Uterus (tissue), 2 donors: ENCODE results near the gene FIZ1.

Experiments used
- POLR2A ChIP-seq, 2 donors: fragments of 450-650 bp; IDR thresholded peaks; one replicate each; pipeline ENCODE4 v1.6.1; 2016; ENCODE audit warnings: antibody characterized with exemption in 2 of 2, mild to moderate bottlenecking in 1 of 2, moderate library complexity in 1 of 2
- TF ChIP-seq, protein P1 (sequence below), 4 experiments: fragments of 200-600 bp in 2 of 4; fragments of 450-650 bp in 2 of 4; sonication (generic) in 2 of 4; IDR thresholded peaks; one replicate each; pipeline ENCODE4 v1.5.1; 2016 to 2019; ENCODE audit warnings: antibody characterized with exemption in 4 of 4, mild to moderate bottlenecking in 2 of 4, moderate library complexity in 1 of 4

DNA sequence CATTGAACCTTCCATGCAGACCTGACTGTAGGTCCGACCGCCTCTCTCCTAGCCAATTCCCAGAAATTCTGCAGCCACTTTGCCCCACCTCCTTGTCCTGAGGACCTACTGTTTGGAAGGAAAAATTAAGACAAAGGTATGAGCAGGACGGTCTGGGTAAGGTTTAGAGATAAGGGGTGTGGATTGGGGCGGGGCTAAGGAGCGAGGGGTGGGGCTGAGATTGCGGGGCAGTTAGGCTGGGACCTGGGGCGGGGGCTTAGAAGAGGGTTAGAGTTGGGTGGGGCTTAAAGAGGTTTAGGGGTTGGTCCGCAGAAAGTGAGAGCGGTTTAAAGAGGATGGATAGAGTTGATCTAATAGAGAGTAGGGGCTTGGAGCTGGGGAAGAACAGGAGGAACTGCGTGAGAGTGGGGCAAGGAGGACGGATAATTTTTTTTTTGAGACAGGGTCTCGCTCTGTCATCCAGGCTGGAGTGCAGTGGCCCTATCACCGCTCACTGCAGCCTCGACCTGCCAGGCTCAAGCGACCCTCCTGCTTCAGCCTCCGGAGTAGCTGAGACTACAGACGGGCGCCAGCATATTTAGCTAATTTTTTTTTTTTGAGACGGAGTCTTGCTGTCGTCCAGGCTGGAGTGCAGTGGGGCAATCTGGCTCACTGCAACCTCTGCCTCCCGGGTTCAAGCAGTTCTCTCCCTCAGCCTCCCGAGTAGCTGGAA is 4.4 kb upstream of the FIZ1 start:
- TF ChIP-seq, protein P1, sequence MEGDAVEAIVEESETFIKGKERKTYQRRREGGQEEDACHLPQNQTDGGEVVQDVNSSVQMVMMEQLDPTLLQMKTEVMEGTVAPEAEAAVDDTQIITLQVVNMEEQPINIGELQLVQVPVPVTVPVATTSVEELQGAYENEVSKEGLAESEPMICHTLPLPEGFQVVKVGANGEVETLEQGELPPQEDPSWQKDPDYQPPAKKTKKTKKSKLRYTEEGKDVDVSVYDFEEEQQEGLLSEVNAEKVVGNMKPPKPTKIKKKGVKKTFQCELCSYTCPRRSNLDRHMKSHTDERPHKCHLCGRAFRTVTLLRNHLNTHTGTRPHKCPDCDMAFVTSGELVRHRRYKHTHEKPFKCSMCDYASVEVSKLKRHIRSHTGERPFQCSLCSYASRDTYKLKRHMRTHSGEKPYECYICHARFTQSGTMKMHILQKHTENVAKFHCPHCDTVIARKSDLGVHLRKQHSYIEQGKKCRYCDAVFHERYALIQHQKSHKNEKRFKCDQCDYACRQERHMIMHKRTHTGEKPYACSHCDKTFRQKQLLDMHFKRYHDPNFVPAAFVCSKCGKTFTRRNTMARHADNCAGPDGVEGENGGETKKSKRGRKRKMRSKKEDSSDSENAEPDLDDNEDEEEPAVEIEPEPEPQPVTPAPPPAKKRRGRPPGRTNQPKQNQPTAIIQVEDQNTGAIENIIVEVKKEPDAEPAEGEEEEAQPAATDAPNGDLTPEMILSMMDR (IDR thresholded peaks at IDR 0.05), result no peak
- TF ChIP-seq POLR2A (IDR thresholded peaks at IDR 0.05), result no peak
